Hepatocyte (in vitro differentiated cells): Measurements from ENCODE around the gene PTTG1IP. TPM values are rescaled to one million over a fixed set of nuclear protein-coding genes. Genes with fewer than 3 reads are reported as not detected.

Experiments used
- DNase-seq: peaks from one replicate; pipeline ENCODE4 v3.0.0-alpha.2; 2016; ENCODE audit warnings: low spot score
- H2AFZ ChIP-seq: fragments of 200-600 bp; sonication (generic); 2 replicates; pipeline ENCODE4 v1.6.0; 2016; ENCODE audit warnings: antibody characterized with exemption, mild to moderate bottlenecking
- H3K27ac ChIP-seq: fragments of 200-600 bp; sonication (generic); 2 replicates; pipeline ENCODE4 v1.5.1; 2016; ENCODE audit warnings: mild to moderate bottlenecking
- H3K27me3 ChIP-seq: fragments of 200-600 bp; sonication (generic); 2 replicates; pipeline ENCODE4 v1.6.1; 2016
- H3K36me3 ChIP-seq: fragments of 200-600 bp; sonication (generic); replicated peaks from 2 replicates; pipeline ENCODE4 v1.5.1; 2016; ENCODE audit warnings: low read depth; ENCODE audit not compliant: insufficient read depth
- H3K4me1 ChIP-seq: fragments of 200-600 bp; sonication (generic); 2 replicates; pipeline ENCODE4 v1.5.1; 2016; ENCODE audit warnings: mild to moderate bottlenecking, moderate library complexity; ENCODE audit not compliant: insufficient read depth
- H3K4me2 ChIP-seq: fragments of 200-600 bp; sonication (generic); 2 replicates; pipeline ENCODE4 v1.6.0; 2016
- H3K4me3 ChIP-seq: fragments of 200-600 bp; sonication (generic); 2 replicates; pipeline ENCODE4 v1.5.1; 2016; ENCODE audit warnings: mild to moderate bottlenecking
- H3K79me2 ChIP-seq: fragments of 200-600 bp; sonication (generic); 2 replicates; pipeline ENCODE4 v1.6.0; 2017; ENCODE audit warnings: mild to moderate bottlenecking
- H3K9me2 ChIP-seq: fragments of 200-600 bp; sonication (generic); replicated peaks from 2 replicates; pipeline ENCODE4 v1.6.0; 2017; ENCODE audit warnings: mild to moderate bottlenecking; ENCODE audit not compliant: insufficient read depth
- H3K9me3 ChIP-seq: fragments of 200-600 bp; sonication (generic); 2 replicates; pipeline ENCODE4 v1.5.1; 2016; ENCODE audit warnings: low read depth, mild to moderate bottlenecking
- H4K20me1 ChIP-seq: fragments of 200-600 bp; sonication (generic); 2 replicates; pipeline ENCODE4 v1.6.0; 2016; ENCODE audit warnings: mild to moderate bottlenecking; ENCODE audit not compliant: insufficient read depth, poor library complexity, severe bottlenecking
- CTCF ChIP-seq: fragments of 200-600 bp; sonication (generic); IDR thresholded peaks from 2 replicates; pipeline ENCODE4 v1.5.1; 2016; ENCODE audit warnings: antibody characterized with exemption, mild to moderate bottlenecking; ENCODE audit not compliant: poor library complexity
- EZH2 ChIP-seq: fragments of 200-600 bp; sonication (generic); IDR thresholded peaks from 2 replicates; pipeline ENCODE4 v1.6.1; 2016; ENCODE audit warnings: antibody characterized with exemption, mild to moderate bottlenecking, borderline replicate concordance
- EZH2phosphoT487 ChIP-seq: fragments of 200-600 bp; sonication (generic); IDR thresholded peaks from one replicate; pipeline ENCODE4 v1.6.1; 2018; ENCODE audit warnings: antibody characterized with exemption, mild to moderate bottlenecking, low read depth, moderate library complexity; ENCODE audit not compliant: unreplicated experiment, severe bottlenecking
- WGBS: methylation state at CpG from one replicate; pipeline ENCODE4 v1.1.6; 2016; ENCODE audit warnings: low lambda C conversion rate; ENCODE audit errors: missing lambda C conversion rate; 5-methylcytosine and 5-hydroxymethylcytosine counted together
- polyA plus RNA-seq: library from polyadenylated mRNA; unstranded; fragments of >200 nt; fragmentation: Nextera tagmentation; extraction: Ambion mirVana; gene quantifications from 2 replicates; pipeline ENCODE4 v1.2.1, GENCODE V29; 2016
- total RNA-seq: library from RNA; depleted of rRNA; stranded (reverse); fragments of >200 nt; gene quantifications from 2 replicates; pipeline ENCODE4 v1.2.3, GENCODE V29; 2014

Gene PTTG1IP
- total and polyA plus RNA-seq, 2 experiments from 2014 or later: 344 to 362 TPM

GRCh38 chr21:44874497-44875315 lies 1.2 kb upstream of the PTTG1IP start:
- H3K9me3 ChIP-seq: no peaks in the 10 kb centered on the region
- peak overlapping the region; percentile 24 for H3K4me3 ChIP-seq
- H3K4me1 ChIP-seq: peaks cover 14% of the 10 kb centered on the region
- peaks cover 26% of the 10 kb centered on the region for H4K20me1 ChIP-seq
- H3K79me2 ChIP-seq: peaks cover 29% of the 10 kb centered on the region
- peak overlapping the region; percentile 71 for H2AFZ ChIP-seq
- H3K27me3 ChIP-seq: no peaks in the 10 kb centered on the region
- TF ChIP-seq EZH2phosphoT487 (no peak), CTCF (no peak), EZH2 (no peak)
- peak; percentile 43 for DNase-seq
- peak overlapping the region; percentile 90 for H3K4me2 ChIP-seq
- H3K36me3 ChIP-seq: no peaks in the 10 kb centered on the region
- no peaks in the 10 kb centered on the region for H3K9me2 ChIP-seq
- peak overlapping the region; percentile 89 for H3K27ac ChIP-seq
- whole genome bisulfite sequencing: 15% methylated on average over 47 of the region's 49 CpGs

GRCh38 chr21:44874240-44874496 lies 678 bp upstream of the PTTG1IP start:
- Histone ChIP-seq H2AFZ (peak overlapping the region; percentile 71), H3K4me2 (peak overlapping the region; percentile 90), H4K20me1 (peaks cover 31% of the 10 kb centered on the region), H3K9me3 (no peaks in the 10 kb centered on the region), H3K27ac (peak overlapping the region; percentile 89), H3K4me1 (peaks cover 19% of the 10 kb centered on the region), H3K27me3 (no peaks in the 10 kb centered on the region), H3K79me2 (peaks cover 35% of the 10 kb centered on the region), H3K36me3 (no peaks in the 10 kb centered on the region), H3K4me3 (peak overlapping the region; percentile 24), H3K9me2 (no peaks in the 10 kb centered on the region)
- WGBS: 2% methylated on average over 20 of the region's 20 CpGs
- no peak for TF ChIP-seq EZH2phosphoT487
- DNase-seq: no peak

GRCh38 chr21:44872649-44873355 lies 688 bp downstream of the PTTG1IP start:
- peak; percentile 60 for DNase-seq
- under 1% methylated on average over 42 of the region's 65 CpGs for WGBS
- TF ChIP-seq EZH2 (no peak), EZH2phosphoT487 (no peak), CTCF (no peak)
- Histone ChIP-seq H3K9me3 (no peaks in the 10 kb centered on the region), H3K27ac (peak overlapping the region; percentile 89), H3K4me2 (peak overlapping the region; percentile 81), H4K20me1 (peaks cover 45% of the 10 kb centered on the region), H3K4me3 (peak overlapping the region; percentile 57), H3K79me2 (peaks cover 48% of the 10 kb centered on the region), H2AFZ (no peak overlapping the region), H3K36me3 (no peaks in the 10 kb centered on the region), H3K4me1 (peaks cover 25% of the 10 kb centered on the region), H3K27me3 (no peaks in the 10 kb centered on the region), H3K9me2 (no peaks in the 10 kb centered on the region)

- H3K79me2 ChIP-seq: peaks cover 53% of the 10 kb centered on the region
- H3K4me1 ChIP-seq: peaks cover 26% of the 10 kb centered on the region
- no peaks in the 10 kb centered on the region for H3K9me3 ChIP-seq
- peaks cover 50% of the 10 kb centered on the region for H4K20me1 ChIP-seq
- no peak for DNase-seq
- no peaks in the 10 kb centered on the region for H3K36me3 ChIP-seq
- peak overlapping the region; percentile 81 for H3K4me2 ChIP-seq
- H2AFZ ChIP-seq: no peak overlapping the region
- H3K4me3 ChIP-seq: peak overlapping the region; percentile 57
- TF ChIP-seq EZH2 (no peak), CTCF (no peak), EZH2phosphoT487 (no peak)
- peak overlapping the region; percentile 89 for H3K27ac ChIP-seq
- 7% methylated on average over 3 of the region's 3 CpGs for WGBS
- H3K9me2 ChIP-seq: no peaks in the 10 kb centered on the region
- no peaks in the 10 kb centered on the region for H3K27me3 ChIP-seq
Measured at GRCh38 chr21:44872323-44872648, 1.2 kb downstream of the PTTG1IP start.
